Mucosa of stomach (tissue), 1 donor: ENCODE data around the gene CIRBP.

Source experiments
- H3K27me3 ChIP-seq: one replicate; pipeline ENCODE4 v1.7.0; 2013; ENCODE audit warnings: mild to moderate bottlenecking, low read length; ENCODE audit not compliant: control insufficient read depth, insufficient read depth
- H3K36me3 ChIP-seq: one replicate; pipeline ENCODE4 v1.7.0; 2013; ENCODE audit warnings: low read length; ENCODE audit not compliant: control insufficient read depth, insufficient read depth
- H3K4me1 ChIP-seq: one replicate; pipeline ENCODE4 v1.7.0; 2013; ENCODE audit warnings: mild to moderate bottlenecking, low read length; ENCODE audit not compliant: control insufficient read depth, insufficient read depth
- H3K4me3 ChIP-seq: one replicate; pipeline ENCODE4 v1.7.0; 2013; ENCODE audit warnings: low read length
- H3K9ac ChIP-seq: one replicate; pipeline ENCODE4 v1.7.0; 2013; ENCODE audit warnings: mild to moderate bottlenecking, low read length, moderate library complexity
- H3K9me3 ChIP-seq: one replicate; pipeline ENCODE4 v1.7.0; 2013; ENCODE audit warnings: mild to moderate bottlenecking, low read length, moderate library complexity; ENCODE audit not compliant: control insufficient read depth
- donor health status: Pancreatic carcinoma.

CIRBP gene

DNA sequence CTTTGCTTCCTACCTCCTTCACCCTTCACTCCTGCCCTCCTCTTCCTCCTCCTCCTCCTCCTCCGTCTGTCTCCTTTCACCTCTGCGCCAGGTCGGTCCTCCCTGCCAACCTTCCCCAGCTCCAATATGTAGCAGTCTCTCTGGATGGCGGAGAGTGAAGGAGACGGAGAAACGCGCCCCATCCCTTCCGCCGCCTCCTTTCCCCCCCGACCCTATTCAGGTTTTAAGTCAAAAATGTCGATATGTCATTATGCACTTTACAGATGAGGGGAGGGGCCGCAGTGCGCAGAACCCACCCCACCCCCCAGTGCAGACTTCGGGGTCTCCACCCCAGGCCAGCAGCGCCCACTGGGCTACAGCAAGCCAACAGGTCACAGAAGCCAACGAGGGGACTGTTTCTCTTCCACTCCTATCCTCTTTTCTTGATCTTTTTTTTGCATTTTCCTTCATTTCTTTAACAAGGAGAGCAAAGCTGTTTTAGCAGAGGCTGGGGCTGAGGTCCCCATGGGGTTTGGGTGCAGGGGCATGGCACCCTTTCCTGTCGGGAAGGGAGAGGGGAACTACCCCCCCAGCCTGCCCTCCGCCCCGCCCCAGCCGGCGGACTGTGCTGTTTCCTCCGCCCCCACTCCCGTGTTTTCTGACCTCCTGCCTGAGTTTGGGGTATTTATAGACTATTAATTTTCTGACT lies 11.5 kb upstream of the CIRBP start:
- Histone ChIP-seq H3K9me3 (no peaks in the 10 kb centered on the region), H3K36me3 (peaks cover 32% of the 10 kb centered on the region), H3K9ac (no peak overlapping the region), H3K4me1 (peaks cover 74% of the 10 kb centered on the region), H3K4me3 (no peak overlapping the region), H3K27me3 (no peaks in the 10 kb centered on the region)

DNA sequence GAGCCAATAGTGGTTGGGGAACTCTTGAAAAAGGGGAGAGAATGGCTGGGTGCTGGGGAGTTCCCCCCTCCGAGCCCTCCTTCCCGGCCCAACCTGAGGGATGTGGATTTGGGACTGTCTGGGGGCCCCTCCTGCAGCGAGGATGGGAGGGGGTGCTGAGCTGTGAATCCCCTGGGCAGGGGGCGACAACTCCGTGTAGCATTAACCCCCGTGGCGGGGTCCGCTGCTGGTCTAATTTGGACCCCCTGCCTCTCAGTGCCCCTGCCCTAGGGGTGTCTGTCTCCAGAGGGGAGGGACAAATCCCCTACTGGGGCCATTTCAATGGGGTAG lies 11.0 kb upstream of the CIRBP start:
- H3K9me3 ChIP-seq = no peaks in the 10 kb centered on the region
- no peak overlapping the region for H3K4me3 ChIP-seq

DNA sequence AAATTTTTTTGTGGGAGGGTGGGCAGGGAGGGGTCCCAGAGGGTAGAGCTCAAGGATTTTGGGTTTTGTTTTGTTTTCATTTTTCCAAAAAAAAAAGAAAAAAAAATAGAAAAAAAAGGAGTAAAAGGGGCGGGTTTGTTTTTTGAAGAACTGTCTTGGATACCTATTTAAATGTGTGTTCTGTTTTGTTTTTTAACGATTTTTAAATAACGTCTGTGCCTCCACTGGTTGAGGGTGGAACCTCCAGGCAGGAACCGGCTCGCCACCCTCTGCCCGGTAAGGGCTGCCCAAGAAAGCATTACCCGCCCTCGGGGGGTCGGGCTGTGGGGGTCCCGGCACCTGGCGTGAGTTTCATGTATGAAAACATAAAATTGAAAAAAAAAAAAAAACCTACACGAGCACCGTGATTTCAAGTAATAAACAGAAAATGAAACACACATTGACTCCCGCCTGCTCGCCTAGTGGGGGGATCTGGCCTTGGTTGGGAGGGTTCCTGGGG lies 10.4 kb upstream of the CIRBP start:
- H3K9ac ChIP-seq = peak overlapping the region; percentile 65
- H3K36me3 ChIP-seq = peaks cover 32% of the 10 kb centered on the region
- peaks cover 77% of the 10 kb centered on the region for H3K4me1 ChIP-seq
- H3K4me3 ChIP-seq = peak overlapping the region; percentile 12
- no peaks in the 10 kb centered on the region for H3K27me3 ChIP-seq
- no peaks in the 10 kb centered on the region for H3K9me3 ChIP-seq

More for the DNA sequence above, 11.0 kb upstream of the CIRBP start:
- H3K9ac ChIP-seq = no peak overlapping the region
- H3K27me3 ChIP-seq = no peaks in the 10 kb centered on the region
- peaks cover 32% of the 10 kb centered on the region for H3K36me3 ChIP-seq
- peaks cover 79% of the 10 kb centered on the region for H3K4me1 ChIP-seq

DNA sequence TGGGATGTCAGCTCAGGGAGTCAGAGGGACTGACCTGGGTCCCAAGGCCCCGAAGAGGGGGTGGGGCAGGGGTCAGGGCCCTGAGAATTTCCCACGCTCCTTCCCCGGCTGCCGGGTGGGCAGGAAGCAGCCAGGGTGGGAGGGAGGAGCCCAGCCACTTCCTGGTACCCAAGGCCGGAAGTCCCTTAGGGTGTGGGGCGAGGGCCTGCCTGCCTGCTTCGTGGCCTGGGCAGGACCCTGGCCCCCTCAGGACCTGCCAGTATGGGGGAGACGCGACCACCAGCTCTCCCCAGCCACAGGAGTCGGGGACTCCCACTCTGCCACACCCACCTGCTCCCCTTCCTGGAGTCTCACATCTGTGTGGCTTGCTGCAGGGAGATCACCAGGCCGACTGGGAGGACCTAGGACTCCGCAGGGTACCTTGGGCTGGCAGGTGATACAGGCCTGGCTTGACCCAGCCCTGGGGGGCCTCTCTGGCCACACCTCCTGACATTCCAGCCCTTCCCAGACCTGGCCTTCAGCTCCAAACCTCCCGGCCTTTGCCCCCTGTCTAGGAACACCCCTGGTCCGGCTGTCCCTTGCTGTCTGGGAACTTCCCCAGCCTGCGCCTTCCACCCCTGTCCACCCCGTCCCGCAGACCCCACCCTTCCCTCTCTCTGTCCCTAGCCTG lies 9.8 kb upstream of the CIRBP start:
- H3K9me3 ChIP-seq = no peaks in the 10 kb centered on the region
- H3K4me3 ChIP-seq = peak overlapping the region; percentile 12
- H3K27me3 ChIP-seq = no peaks in the 10 kb centered on the region
- H3K36me3 ChIP-seq = peaks cover 31% of the 10 kb centered on the region
- H3K9ac ChIP-seq = peak overlapping the region; percentile 65
- H3K4me1 ChIP-seq = peaks cover 72% of the 10 kb centered on the region

DNA sequence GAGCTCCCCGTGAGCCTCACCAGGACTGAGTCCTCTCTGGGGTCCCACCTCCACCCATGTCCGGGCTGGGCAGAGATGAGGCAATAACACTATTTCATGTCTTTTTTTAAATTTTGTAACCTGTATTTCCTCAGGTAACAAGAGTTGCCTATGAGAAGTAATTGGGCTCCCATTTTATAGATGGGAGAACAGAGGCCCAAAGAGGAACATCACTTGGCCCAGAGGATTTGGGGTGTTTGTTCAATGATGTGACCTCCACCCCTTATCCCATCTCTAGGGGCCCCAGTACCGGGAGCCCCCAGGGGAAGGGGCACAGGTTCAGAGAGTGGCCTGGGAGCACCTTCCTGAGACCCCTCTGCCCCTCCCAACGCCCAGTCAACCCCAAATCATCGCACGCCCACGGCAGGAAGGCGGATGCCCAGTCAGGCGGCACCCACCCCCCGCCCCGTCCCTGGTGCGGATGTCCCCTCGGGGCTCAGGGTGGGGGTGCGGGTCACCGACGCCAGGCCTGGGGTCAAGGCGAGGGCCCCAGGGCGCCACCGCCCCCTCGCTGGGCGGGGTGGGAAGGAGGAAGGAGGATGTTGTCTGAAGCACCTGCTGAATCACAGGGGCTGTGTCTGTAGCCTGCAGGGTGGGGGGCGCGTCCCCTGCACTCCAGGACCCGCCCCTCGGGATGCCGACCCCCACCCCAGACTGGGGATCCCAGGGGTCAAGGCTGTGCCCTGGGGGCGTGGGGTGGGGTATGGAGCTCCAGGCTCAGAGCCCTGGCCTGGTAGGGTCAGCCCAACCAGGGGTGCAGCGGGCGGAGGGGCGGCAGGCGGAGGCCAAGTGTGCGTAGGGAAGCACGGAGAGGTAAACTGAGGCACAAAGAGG lies 9.0 kb upstream of the CIRBP start:
- no peak overlapping the region for H3K4me3 ChIP-seq
- H3K27me3 ChIP-seq = no peaks in the 10 kb centered on the region
- no peaks in the 10 kb centered on the region for H3K9me3 ChIP-seq
- H3K9ac ChIP-seq = peak overlapping the region; percentile 65
- H3K4me1 ChIP-seq = peaks cover 72% of the 10 kb centered on the region
- H3K36me3 ChIP-seq = peaks cover 23% of the 10 kb centered on the region

DNA sequence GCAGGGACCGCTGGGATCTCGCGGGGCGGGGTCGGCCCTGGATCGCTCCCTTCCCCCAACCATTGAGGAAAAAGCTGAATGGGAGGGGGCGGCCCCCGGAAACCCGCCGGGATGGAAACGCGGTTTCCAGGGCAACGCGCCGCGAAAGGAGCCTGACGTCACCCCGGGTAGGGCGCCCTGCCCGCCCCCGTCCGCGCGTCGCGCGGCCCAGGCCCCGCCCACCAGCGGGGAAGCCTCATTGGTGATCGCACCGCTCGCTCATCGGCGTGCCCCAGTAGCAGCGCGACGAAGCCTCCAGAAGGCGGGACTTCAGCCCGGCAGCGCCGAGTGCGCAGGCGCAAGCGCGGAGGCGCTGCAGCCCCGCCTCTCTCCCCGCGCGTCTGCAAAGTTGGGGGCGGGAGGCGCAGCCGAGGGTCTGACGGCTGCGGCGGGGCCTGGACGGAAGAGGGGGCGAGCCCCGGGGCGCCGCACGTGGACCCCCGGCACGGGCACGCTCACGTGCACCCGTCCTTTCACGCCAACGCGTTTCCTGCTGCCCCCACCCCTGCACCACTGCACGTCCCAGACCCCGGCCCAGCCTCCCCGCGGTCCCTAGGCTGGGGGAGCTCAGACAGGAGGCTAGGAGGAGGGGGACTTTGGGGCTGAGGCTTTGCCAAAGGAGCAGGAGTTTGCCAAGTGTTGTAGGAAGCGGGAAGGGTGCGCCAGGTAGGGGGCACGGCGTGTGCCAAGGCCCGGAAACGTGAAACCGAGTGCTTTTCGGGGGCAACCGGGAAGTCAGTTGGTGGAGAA lies 8.2 kb upstream of the CIRBP start:
- H3K36me3 ChIP-seq = peaks cover 14% of the 10 kb centered on the region
- H3K9me3 ChIP-seq = no peaks in the 10 kb centered on the region
- no peaks in the 10 kb centered on the region for H3K27me3 ChIP-seq
- H3K4me1 ChIP-seq = peaks cover 71% of the 10 kb centered on the region
- peak overlapping the region; percentile 92 for H3K4me3 ChIP-seq
- H3K9ac ChIP-seq = peak overlapping the region; percentile 91

DNA sequence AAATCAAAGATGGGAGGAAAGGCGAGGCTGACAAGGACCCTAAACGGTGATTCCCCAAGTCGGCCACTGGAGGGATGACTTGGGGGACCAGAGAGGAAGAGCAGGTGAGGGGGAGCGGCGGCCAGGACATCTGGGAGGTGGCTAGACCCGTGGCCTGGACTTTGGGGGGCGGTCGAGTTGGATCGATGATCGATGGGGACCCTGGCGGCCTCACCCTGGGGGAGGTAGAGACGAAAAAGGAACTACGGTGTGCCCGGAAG lies 7.7 kb upstream of the CIRBP start:
- H3K4me3 ChIP-seq = peak overlapping the region; percentile 92
- peak overlapping the region; percentile 91 for H3K9ac ChIP-seq
- no peaks in the 10 kb centered on the region for H3K9me3 ChIP-seq
- H3K27me3 ChIP-seq = no peaks in the 10 kb centered on the region
- H3K36me3 ChIP-seq = peaks cover 13% of the 10 kb centered on the region
- peaks cover 75% of the 10 kb centered on the region for H3K4me1 ChIP-seq

DNA sequence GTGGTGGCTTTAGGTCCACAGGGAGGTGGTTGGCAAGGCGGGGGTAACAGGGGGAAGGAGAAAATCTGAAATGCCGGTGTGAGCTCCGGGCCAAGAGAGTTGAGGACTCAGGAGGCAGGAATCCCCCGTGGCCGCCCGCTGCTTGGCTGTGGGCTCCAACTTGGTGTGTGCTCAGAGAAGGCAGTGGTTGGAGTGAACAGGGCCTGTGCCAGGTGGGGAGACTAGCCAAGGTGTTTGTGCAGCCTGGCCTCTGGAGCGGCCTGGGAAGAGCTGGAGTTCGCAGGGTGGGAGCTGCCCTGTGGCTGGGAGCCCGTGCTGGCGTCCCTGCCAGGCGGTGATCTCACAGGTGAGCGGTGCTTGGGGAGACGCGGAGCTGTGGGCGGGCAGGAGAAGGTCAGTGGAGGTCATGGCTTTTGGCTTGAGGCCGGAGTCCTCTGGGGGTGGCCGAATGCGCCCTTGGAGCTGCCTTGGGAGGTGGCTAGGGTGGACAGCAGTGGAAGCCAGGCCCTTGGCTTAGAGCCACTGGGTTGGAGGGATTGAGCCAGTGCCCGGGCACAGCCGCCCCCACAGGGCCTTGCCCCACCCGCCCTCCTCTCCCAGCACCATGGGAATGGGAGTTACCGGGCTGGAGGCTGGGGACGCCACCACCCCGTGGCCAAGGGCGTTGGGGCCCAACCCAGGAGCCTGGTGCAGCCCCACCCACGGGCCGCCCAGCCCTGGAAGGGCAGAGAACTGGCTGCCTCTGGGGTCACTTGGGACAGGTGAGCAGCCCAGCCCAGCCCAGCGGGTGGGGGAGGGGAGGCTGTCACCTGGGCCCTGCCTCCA lies 7.1 kb upstream of the CIRBP start:
- Histone ChIP-seq H3K4me1 (peaks cover 76% of the 10 kb centered on the region), H3K9ac (peak overlapping the region; percentile 91), H3K36me3 (peaks cover 7% of the 10 kb centered on the region), H3K27me3 (no peaks in the 10 kb centered on the region), H3K9me3 (no peaks in the 10 kb centered on the region), H3K4me3 (peak overlapping the region; percentile 92)

DNA sequence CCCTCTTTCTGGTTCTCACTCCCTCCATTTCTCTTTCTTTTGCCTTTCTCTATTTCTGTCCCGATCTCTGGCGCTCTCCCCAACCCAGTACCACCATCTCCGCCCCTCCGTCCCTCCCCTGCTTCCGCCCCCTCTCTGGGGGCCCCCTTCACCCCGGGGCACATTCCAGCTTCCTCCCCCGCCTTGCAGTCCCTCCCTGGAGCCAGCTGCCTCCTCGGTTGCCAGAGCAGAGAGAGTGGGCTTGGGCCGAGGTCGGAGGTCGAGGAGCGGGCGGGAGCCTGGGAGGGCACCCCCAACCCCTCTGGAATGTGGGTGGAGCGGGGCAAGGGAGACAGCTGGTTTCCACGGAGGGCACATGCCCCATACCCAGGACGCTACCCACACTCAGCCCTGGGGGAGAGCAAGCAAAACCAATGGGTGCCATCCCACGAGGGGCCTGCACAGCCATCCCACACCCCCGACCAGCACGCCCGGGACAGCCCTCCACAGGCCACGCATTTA lies 6.5 kb upstream of the CIRBP start:
- Histone ChIP-seq H3K4me3 (no peak overlapping the region), H3K27me3 (no peaks in the 10 kb centered on the region), H3K9me3 (no peaks in the 10 kb centered on the region), H3K9ac (peak overlapping the region; percentile 71), H3K4me1 (peaks cover 83% of the 10 kb centered on the region), H3K36me3 (peaks cover 5% of the 10 kb centered on the region)

DNA sequence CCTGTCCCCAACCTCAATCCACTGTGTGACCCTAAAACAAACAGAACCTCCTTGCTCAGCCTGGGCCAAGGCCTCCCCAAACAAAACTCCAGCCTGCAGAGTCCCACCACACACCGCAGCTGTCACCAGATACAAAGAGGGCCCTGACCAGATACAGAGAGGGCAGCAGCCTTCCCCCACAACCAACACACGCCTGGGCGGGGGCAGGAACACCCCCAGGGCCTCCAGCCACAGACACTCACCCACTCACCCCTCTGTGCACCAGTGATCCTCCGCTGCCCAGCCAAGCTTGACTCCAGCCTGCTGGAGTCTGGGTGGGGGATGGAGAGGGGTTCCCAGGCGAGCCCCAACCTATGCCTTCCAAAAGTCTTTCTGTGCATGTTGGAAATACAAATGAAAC lies 5.9 kb upstream of the CIRBP start:
- no peaks in the 10 kb centered on the region for H3K27me3 ChIP-seq
- no peaks in the 10 kb centered on the region for H3K9me3 ChIP-seq
- H3K9ac ChIP-seq = peak overlapping the region; percentile 71
- H3K4me3 ChIP-seq = no peak overlapping the region
- H3K4me1 ChIP-seq = peaks cover 83% of the 10 kb centered on the region
- H3K36me3 ChIP-seq = no peaks in the 10 kb centered on the region
